NT2/D1 (cell line): ENCODE results near the gene SEMA6B.

Source experiments
- DNase-seq: peaks from one replicate; pipeline ENCODE4 v3.0.0-alpha.2; 2011; ENCODE audit warnings: low read depth, low spot score
- H3K27me3 ChIP-seq: 2 replicates; pipeline ENCODE4 v1.6.0; 2011; ENCODE audit warnings: mild to moderate bottlenecking; ENCODE audit not compliant: insufficient read length, insufficient read depth
- H3K36me3 ChIP-seq: 2 replicates; pipeline ENCODE4 v1.6.1; 2011; ENCODE audit warnings: mild to moderate bottlenecking, low read length, mixed read lengths; ENCODE audit not compliant: insufficient read depth, insufficient read length
- H3K4me1 ChIP-seq: 2 replicates; pipeline ENCODE4 v1.5.1; 2011; ENCODE audit not compliant: insufficient read depth, insufficient read length
- H3K4me3 ChIP-seq: 2 replicates; pipeline ENCODE4 v1.5.1; 2011; ENCODE audit warnings: low read depth; ENCODE audit not compliant: insufficient read length
- H3K9ac ChIP-seq: 2 replicates; pipeline ENCODE4 v1.6.0; 2011; ENCODE audit warnings: low read depth; ENCODE audit not compliant: insufficient read length
- H3K9me3 ChIP-seq: 2 replicates; pipeline ENCODE4 v1.5.1; 2011; ENCODE audit warnings: mild to moderate bottlenecking, low read length; ENCODE audit not compliant: insufficient read depth
- SUZ12 ChIP-seq: IDR thresholded peaks from 2 replicates; pipeline ENCODE4 v1.6.1; 2011; ENCODE audit not compliant: insufficient read length, insufficient read depth; ENCODE audit errors: extremely low read depth
- YY1 ChIP-seq: IDR thresholded peaks from 2 replicates; pipeline ENCODE4 v1.6.1; 2011; ENCODE audit not compliant: insufficient read length, insufficient read depth
- ZNF274 ChIP-seq: IDR thresholded peaks from 2 replicates; pipeline ENCODE4 v1.6.1; 2011; ENCODE audit warnings: mild to moderate bottlenecking, low read depth, low read length

The SEMA6B gene

DNA sequence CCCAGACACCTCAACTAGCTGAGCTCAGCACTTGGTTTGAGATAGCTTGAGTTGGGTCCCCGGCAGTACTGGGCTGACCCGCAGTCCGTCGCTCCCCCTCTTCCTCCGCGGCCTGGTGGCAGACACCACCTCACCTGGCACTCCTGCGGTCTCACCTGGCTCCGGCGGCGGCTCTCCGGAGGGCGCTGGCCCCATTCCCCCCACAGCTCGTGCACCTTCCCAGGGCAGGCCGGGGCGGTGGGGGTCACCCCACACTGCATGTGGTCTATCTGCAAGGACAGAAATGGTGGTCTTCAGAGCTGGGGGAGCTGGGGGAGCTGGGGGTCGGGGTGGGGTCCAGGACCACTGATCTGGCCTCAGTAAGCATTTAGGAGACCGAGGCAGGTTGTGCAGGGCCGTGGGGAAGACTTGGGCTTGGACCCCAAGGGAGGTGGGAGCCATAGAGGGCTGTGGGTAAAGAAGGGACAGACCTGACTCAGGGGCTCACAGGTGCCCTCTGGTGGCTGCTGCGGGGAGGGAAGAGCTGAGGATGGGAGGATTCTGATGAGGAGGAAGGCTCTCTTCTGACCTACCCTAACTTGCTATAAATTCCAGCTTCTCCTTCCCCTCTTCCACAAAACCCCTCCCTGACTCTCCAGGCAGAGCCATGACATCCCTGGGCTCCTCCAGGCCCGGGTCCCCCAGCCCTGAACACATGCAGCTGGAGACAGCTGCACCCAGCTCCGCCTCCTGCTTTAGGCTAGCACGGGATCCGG, 34.5 kb downstream of the SEMA6B start:
- Histone ChIP-seq H3K9ac (no peak overlapping the region), H3K9me3 (no peaks in the 10 kb centered on the region), H3K4me3 (no peak overlapping the region), H3K4me1 (peaks cover 6% of the 10 kb centered on the region), H3K27me3 (peaks cover 11% of the 10 kb centered on the region), H3K36me3 (no peaks in the 10 kb centered on the region)
- no peak for TF ChIP-seq SUZ12
- peak; percentile 35 for DNase-seq

DNA sequence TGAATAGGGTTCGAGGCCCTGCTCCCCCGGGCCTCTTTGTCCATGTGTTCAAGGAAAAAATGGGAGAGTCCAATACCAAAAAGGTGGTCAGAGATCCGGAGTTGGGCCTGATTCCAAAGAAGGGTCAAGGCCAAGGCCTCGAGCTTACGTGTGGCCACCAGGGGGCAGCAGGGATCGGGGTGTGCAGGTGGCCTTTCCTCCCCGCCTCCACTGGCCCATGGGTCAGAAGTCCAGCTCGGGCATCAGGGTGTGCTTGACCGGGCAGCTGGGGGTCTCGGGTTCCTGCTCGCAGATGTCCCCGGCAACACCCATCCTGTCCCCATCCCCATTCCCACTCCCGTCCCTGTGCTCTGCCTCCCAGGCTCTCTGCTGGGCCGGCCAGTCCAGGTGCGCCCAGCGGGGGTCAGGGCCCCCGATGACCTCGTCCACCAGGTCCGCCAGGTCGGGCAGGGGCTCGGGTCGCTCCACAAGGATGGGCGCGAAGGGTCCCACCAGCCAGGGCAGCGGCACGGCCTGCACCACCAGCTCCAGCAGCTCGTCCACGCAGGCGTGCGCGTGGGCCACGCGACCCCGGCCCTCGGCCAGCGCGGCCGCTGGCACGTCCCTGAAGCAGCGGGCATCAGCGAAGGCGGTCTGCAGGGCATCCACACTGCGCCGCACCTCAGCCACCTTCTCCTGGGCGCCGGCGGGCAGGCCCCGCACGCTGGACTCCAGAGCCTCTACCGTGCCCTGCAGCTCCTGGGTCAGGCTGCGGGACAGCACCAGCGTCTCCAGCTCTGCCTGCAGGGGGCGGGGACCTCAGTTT, 36.0 kb downstream of the SEMA6B start:
- Histone ChIP-seq H3K9me3 (no peaks in the 10 kb centered on the region), H3K27me3 (peaks cover 22% of the 10 kb centered on the region), H3K4me3 (no peak overlapping the region), H3K36me3 (no peaks in the 10 kb centered on the region), H3K9ac (peak overlapping the region; percentile 28), H3K4me1 (peaks cover 6% of the 10 kb centered on the region)
- DNase-seq: peak; percentile 39
- TF ChIP-seq YY1: no peak
- TF ChIP-seq ZNF274: no peak
- TF ChIP-seq SUZ12: no peak

DNA sequence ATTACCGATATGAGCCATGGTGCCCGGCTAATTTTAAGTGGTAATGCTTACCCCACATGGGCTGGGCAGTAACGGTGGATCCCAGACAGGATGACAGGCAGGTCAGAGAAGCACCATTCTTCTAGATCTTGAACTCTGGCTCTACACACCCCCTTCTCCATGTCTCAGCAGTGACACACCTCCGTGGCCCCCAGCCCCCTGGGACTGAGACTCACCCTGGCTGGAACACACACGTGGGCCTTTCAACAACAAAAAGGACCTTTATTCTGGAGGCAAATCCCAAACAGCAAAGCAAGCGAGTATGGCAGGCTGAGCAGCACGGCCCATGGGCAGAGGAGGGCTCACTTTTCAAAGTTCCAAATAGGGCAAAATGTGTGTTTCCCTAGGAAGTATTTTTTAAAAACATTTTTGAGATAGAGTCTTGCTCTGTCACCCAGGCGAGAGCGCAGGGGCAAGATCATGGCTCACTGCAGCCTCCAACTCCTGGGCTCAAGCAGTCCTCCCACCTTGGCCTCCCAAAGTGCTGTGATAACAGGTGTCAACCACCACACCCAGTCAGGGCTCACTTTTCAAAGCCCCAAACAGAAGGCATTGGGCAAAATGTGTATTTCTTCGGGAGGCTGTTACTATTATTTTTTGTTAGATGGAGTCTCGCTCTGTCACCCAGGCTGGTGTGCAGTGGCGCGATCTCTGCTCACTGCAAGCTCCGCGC, 37.0 kb downstream of the SEMA6B start:
- TF ChIP-seq SUZ12: no peak
- no peak for TF ChIP-seq YY1
- no peak overlapping the region for H3K9ac ChIP-seq

DNA sequence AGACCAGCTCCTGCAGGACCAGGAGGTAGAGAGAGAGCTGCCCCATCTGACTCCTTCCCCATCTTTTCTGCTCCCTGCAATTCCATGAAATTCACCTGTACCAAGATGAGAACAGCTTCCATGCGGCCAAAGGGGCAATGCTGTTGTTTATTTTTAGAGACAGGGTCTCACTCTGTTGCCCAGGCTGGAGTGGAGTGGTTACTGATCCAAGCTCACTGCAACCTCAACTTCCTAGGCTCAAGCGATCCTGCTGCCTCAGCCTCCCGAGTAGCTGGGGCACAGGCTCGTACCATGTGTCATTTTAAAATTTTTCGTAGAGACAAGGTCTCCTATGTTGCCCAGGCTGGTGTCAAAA, 37.6 kb downstream of the SEMA6B start:
- DNase-seq: no peak
- H3K36me3 ChIP-seq: no peaks in the 10 kb centered on the region
- H3K4me3 ChIP-seq: no peak overlapping the region
- TF ChIP-seq ZNF274 (no peak), SUZ12 (no peak), YY1 (no peak)
- peaks cover 26% of the 10 kb centered on the region for H3K27me3 ChIP-seq
- no peak overlapping the region for H3K9ac ChIP-seq
- peaks cover 8% of the 10 kb centered on the region for H3K4me1 ChIP-seq
- no peaks in the 10 kb centered on the region for H3K9me3 ChIP-seq

More for the DNA sequence above, 37.0 kb downstream of the SEMA6B start:
- Histone ChIP-seq H3K4me3 (no peak overlapping the region), H3K36me3 (no peaks in the 10 kb centered on the region), H3K27me3 (peaks cover 23% of the 10 kb centered on the region), H3K4me1 (peaks cover 6% of the 10 kb centered on the region), H3K9me3 (no peaks in the 10 kb centered on the region)
- no peak for DNase-seq

DNA sequence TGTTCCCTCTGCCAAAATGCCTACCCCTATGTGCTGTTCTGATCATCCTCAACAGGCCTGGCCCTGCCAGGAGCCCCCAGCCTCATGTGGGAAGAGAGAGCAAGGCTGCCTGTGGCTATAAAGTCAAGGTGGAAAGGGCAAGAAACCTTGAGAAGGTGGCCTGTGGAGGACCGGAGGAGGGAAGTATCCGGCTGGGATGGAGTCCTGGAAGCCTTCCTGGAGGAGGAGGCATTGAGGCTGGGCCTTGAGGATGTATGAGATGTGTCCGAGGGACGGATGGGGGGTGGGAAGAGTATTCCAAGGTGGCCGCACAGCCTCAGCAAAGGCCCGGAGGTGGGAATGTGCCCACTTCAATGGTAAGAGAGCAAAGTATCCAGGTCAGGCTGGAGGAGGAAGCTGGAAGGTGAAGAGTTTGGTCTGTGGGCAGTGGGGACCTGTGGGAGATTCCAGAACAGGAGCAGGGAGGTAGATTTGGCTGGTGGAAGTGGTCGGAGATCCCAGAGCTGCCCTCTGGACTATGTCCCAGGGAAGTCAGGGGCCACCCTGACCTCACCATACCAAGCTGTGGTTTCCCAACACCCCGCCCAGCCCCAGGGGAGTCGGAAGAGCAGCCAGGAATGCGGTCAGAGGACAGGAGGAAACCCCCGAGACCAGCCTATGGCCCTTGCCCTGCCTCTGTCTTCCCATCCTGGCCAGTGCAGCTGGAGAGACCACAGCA, 38.2 kb downstream of the SEMA6B start:
- Histone ChIP-seq H3K4me3 (no peak overlapping the region), H3K4me1 (peaks cover 8% of the 10 kb centered on the region), H3K9me3 (no peaks in the 10 kb centered on the region), H3K9ac (no peak overlapping the region), H3K27me3 (peaks cover 28% of the 10 kb centered on the region), H3K36me3 (no peaks in the 10 kb centered on the region)
- no peak for TF ChIP-seq ZNF274
- no peak for TF ChIP-seq SUZ12
- TF ChIP-seq YY1: no peak
- DNase-seq: no peak

DNA sequence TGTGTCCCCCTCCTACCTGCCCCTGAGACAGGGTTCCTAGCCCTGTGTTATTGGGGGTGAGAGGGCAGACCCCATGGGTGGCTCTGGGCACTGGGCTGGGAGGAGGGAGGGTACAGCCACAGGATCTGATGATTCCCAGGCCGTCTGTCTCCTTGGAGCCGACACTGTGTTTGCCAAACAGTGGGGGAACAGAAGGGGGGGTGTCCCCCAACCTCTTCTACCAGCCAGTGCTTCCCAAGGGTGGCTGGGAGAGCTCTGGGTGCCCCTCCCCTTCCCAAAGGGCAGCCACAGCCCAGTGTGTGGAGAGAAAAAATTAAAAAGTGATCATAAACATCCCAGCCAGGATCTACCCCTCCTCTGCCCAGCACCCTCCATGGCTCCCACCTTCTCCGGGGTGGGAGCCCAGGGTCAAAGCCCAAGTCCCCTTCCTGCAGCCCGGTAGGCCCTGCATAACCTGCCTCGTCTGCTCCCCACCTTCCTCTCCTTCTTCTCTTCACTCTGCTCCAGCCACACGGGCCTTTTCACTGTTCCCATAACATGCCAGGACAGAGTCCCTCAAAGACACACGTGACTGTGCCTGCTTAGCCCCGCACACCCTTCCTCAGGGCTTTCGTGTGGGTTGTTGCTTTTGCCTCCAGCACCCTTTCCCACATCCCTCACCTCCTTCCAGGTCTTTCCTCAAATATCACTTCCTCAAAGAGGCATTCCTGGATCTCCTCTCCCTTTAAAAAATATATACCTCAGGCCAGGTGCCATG, 39.8 kb downstream of the SEMA6B start:
- no peak for DNase-seq

More for the DNA sequence above, 39.8 kb downstream of the SEMA6B start:
- H3K4me3 ChIP-seq: no peak overlapping the region
- no peak overlapping the region for H3K9ac ChIP-seq
- TF ChIP-seq SUZ12: no peak
- TF ChIP-seq ZNF274: no peak
- TF ChIP-seq YY1: no peak
- no peaks in the 10 kb centered on the region for H3K36me3 ChIP-seq
- no peaks in the 10 kb centered on the region for H3K9me3 ChIP-seq
- H3K4me1 ChIP-seq: peaks cover 8% of the 10 kb centered on the region
- peaks cover 32% of the 10 kb centered on the region for H3K27me3 ChIP-seq
